ENCODE measurements around the gene SNX8. TPM values are rescaled to one million over a fixed set of nuclear protein-coding genes. Genes with fewer than 3 reads are reported as not detected.

SNX8 gene
- total RNA-seq, 2 donors from 2014 or later, result 20.0 to 23.0 TPM

GRCh38 chr7:2266911-2267310 is 47.3 kb downstream of the SNX8 start:
- H3K27me3 ChIP-seq, result no peaks in the 10 kb centered on the region
- no peak overlapping the region for H3K27ac ChIP-seq
- H3K4me1 ChIP-seq, result peaks cover 0 to 4% of the 10 kb centered on the region in 2 donors
- no peak for TF ChIP-seq CTCF (IDR thresholded peaks at IDR 0.05)
- H3K9me3 ChIP-seq, result no peaks in the 10 kb centered on the region
- peaks cover 21% of the 10 kb centered on the region for H3K36me3 ChIP-seq
- H3K4me3 ChIP-seq, result no peak overlapping the region
- DNase-seq (ENCODE audit: low spot score), result no peak

- Histone ChIP-seq H3K27ac (no peak overlapping the region), H3K9me3 (no peaks in the 10 kb centered on the region), H3K36me3 (peaks cover 13% of the 10 kb centered on the region), H3K4me1 (no peaks in the 10 kb centered on the region), H3K4me3 (no peak overlapping the region), H3K27me3 (no peaks in the 10 kb centered on the region)
- DNase-seq (ENCODE audit: low spot score), result no peak
- no peak for TF ChIP-seq CTCF (IDR thresholded peaks at IDR 0.05)
These were observed 50.1 kb downstream of the SNX8 start for GRCh38 chr7:2264158-2264557.

- Histone ChIP-seq H3K36me3 (peaks cover 13% of the 10 kb centered on the region), H3K4me3 (no peak overlapping the region), H3K9me3 (no peaks in the 10 kb centered on the region), H3K4me1 (no peaks in the 10 kb centered on the region), H3K27ac (no peak overlapping the region), H3K27me3 (no peaks in the 10 kb centered on the region)
- no peak for DNase-seq (ENCODE audit: low spot score)
- TF ChIP-seq CTCF (IDR thresholded peaks at IDR 0.05), result no peak
These were observed 51.1 kb downstream of the SNX8 start for GRCh38 chr7:2263176-2263575.

GRCh38 chr7:2261611-2262010 is 52.6 kb downstream of the SNX8 start:
- Histone ChIP-seq H3K27me3 (no peaks in the 10 kb centered on the region), H3K9me3 (no peaks in the 10 kb centered on the region), H3K4me1 (no peaks in the 10 kb centered on the region), H3K27ac (no peak overlapping the region), H3K4me3 (no peak overlapping the region), H3K36me3 (peaks cover 24% of the 10 kb centered on the region)
- no peak for TF ChIP-seq CTCF (IDR thresholded peaks at IDR 0.05)
- DNase-seq (ENCODE audit: low spot score), result no peak

- TF ChIP-seq CTCF (IDR thresholded peaks at IDR 0.05), result no peak
- H3K36me3 ChIP-seq, result peaks cover 32% of the 10 kb centered on the region
- no peak for DNase-seq (ENCODE audit: low spot score)
These were observed 53.4 kb downstream of the SNX8 start for GRCh38 chr7:2260820-2261219.

GRCh38 chr7:2259480-2259879 is 54.8 kb downstream of the SNX8 start:
- no peaks in the 10 kb centered on the region for H3K4me1 ChIP-seq
- no peak overlapping the region for H3K4me3 ChIP-seq
- no peaks in the 10 kb centered on the region for H3K9me3 ChIP-seq
- H3K36me3 ChIP-seq, result peaks cover 39% of the 10 kb centered on the region
- no peak for DNase-seq (ENCODE audit: low spot score)
- no peak overlapping the region for H3K27ac ChIP-seq
- TF ChIP-seq CTCF (IDR thresholded peaks at IDR 0.05), result no peak
- no peaks in the 10 kb centered on the region for H3K27me3 ChIP-seq

More at GRCh38 chr7:2260820-2261219, 53.4 kb downstream of the SNX8 start:
- no peaks in the 10 kb centered on the region for H3K9me3 ChIP-seq
- no peak overlapping the region for H3K4me3 ChIP-seq
- H3K27me3 ChIP-seq, result no peaks in the 10 kb centered on the region
- H3K27ac ChIP-seq, result no peak overlapping the region
- H3K4me1 ChIP-seq, result no peaks in the 10 kb centered on the region
